GM19035 (cell line): Measurements from ENCODE around the gene SYT2.
"Not testable (repeated sequence)": the region's sequence is repeated elsewhere in the genome, so short reads cannot be mapped to it uniquely, and the experiment has no call there.

Source experiments
- ATAC-seq: cut with Tn5 transposase; IDR thresholded peaks from one replicate; pipeline ENCODE4 v1.9.1; 2021; ENCODE audit not compliant: unreplicated experiment

SYT2 gene

DNA sequence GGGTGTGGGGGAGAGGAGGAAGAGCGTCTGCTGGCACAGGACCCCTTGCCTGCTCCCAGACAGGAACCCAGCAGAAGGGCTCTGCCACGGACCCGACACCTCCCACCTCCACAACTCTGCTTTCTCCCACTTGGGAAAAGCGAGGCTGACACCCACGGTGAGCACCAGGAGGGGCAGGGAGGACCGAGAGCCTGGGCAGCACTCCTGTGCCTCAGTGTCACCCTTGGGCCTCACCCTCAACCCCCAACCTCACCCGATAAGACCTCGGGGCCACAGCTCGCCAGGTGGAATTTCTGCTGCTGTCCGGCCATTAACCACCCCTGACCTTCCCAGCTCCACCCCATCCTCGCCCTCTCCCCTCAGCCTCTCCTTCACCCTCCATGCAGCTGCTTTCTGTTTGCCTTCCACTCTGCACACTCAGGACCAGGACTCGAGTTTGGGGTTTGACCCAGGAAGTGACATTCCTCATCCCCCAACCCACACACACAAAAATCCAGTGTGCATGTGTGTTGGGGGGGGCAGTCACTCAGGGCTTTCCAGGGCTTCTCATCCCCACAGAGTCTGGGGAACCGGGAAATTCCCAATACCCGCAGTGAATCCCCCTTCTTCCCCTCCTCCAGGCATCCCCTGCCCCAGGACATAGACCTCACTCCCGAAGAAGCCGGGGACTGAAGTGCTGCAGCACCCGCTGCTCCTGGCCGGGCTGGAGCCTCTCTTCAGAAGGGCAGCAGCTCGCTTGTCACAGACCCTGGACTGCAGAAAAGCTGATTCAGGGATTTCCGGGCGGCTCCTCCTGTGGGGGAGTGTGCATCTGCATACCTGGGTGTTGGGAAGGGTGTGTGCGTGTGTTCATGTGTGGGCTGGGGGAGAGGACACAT, 65.8 kb downstream of the SYT2 start:
- ATAC-seq: no peak

DNA sequence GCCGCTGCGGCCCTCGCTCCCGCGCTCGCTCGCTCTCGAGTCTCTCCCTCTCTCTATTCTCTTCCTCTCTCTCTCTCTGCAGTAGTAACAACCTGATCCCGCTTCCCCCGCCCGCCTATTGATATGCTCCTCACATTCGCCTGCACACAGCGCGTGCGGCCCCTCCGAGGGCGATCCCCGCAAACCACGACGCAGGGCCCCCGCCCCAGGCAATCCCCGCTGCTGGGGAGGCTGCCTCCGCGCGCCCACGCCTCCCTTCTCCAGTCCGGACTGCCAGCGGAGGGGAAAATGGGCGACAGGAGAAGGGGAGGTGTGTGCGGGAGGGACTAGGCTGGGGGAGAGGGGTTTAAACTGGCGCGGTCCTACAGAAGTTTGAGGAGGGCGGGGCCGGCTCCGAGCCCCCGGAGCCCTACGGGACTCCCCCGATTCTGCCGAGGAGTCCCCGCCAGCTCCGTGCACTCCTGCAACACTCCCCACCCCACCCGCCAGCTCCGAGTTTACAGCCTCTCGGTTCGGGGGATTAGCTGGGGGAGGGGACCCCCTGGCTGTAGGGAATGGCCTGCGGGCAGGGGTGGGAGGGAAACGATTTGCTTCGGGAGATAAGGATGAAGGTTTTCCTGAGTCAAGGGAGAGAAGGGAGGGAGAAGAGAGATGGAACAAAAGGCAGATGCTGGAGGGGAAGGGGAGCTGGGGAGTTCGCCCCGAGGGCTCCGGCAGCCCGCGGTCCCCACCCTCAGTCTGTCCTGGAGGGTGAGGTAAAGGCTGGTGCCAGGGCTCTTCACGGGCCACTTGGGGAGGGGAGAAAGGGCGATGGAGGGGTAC, 66.6 kb downstream of the SYT2 start:
- no peak for ATAC-seq

DNA sequence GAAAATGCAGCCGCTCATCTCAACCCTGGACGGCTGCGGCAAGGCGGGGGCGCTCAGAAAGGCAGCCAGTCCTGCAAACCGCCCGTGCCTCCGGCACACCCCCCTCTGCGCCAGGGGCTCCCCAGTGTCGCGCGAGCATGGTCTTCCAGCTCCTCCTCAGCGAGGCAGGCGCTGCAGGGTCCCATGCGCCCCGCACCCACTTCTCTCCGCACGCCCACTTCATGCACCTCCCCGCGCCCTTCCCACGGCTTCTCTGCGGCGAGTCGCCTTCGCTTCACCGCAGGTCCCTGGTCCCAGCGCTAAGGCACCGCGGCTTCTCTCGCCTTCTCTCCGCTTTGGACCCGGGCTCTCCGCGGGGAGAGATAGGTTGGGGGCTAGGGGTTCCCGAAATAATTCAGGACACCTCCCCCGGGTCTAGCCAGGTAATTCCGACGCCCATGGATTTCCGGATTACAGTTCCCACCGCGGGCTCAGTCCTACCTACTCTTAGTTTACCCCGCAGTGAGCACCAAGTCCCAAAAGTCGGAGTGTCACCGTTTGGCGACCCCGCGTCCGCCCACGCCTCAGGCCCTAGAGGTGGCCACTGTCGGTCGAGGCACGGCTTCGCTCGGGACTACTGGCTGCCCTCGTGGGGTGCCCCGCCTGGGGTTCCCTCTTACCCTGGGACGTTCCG, 67.5 kb downstream of the SYT2 start:
- ATAC-seq: no peak

DNA sequence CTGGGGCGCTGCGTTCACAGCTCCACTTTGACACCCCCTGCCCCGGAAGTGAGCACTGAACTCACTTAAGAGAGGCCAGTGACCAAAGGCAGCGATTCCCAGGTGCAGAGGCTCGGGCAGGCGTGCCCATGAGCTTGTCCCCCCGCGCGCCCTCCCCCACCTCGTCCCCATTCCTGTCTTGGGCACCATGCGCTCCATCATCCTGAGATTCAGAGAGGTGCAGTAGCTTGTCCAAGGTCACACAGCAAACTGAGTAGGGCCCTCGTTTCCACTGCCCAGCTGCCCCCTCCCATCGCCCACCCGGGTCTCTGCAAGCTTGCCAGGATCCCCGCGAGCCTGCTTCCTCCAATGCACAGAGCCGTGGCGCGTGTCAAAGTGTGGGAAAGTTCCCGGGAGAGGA, 68.0 kb downstream of the SYT2 start:
- ATAC-seq: no peak

DNA sequence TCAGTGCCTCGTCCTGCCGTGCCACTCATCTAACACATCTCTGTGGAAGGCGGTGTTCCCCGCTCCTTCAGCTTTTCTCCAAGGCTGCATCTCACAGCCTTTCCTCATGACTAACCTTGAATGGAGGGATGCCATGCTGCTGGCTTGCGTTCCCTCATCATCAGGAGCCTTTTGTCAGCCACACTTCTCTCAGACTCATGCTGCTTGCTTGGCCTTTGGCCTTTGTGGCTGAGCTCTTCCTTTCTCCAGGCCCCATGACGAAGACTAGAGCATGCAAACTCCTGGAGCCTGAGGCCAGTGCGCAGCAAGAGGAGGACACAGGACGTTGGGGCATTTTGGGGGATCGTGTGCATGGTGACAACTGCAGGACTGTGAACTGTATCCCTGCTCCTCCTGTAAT, 70.8 kb downstream of the SYT2 start:
- ATAC-seq: no peak

GRCh38 chr1:202638701-202639305, 71.5 kb downstream of the SYT2 start:
- not testable (repeated sequence) for ATAC-seq

DNA sequence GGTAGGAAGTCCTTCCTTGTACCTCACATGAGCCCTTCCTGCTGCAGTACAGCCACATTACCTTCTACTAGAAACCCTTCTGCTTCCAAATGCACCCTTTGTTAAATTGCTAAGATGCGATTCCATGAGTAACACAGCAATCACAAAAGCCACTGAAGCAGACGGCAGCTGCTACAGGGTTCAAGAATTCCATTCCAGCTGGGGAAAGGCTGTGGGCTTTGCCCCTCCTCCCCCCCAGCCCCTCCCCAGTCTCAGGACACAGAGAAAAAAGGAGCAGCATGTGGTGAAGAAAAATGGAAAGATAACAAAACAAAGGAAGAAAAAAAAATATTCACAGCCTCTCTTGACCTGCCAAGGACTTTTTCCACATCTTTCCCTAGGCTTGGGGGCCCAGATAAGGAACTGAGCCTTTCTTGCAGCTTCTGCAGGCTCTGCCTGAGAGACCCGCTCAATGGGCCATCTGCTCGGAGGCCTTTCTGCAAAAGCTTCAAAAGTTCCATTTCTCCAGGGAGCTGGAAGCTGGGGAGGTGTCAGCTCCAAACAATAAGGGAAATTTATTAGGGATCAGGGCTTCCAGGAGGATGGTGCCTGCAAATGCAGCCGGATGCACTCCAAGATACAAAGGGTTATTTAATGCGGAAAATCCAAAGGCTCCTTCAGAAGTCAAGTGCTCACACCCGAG, 72.1 kb downstream of the SYT2 start:
- ATAC-seq: no peak

DNA sequence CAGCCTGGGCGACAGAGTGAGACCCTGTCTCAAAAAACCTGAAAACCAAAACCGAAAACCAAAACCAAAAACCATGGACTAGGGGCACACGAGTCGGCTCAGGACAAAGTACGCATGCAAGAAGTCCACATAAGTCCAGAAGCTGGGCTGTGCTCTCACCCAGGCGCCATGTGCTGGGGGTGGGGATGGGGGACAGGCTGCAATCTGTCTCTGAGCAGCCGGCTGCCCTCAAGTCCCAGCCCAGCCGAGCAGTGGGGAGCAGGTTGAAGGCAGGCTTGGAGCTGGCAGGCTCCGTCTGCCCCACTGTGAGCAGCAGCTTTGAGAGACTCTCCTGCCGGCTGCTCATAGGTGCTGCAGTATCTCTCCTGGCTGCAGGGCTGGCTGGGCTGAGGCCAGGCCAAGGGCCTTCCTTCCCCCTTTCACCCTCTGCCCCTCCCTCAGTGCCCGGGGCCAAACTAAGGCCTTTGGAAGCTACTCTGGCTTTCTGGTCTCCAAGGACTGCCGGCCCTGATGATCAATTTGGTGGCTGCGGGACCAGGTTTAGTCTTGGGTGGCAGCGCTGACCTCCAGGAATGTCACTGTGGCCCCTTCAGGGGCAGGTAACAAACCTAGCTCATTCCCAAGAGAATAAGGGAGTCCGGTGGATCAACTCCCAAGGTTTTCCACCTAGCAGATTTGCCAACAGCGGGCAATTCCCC, 72.8 kb downstream of the SYT2 start:
- ATAC-seq: not testable (repeated sequence)

- not testable (repeated sequence) for ATAC-seq
Observed at GRCh38 chr1:202636171-202636570, 74.1 kb downstream of the SYT2 start.

- ATAC-seq: no peak
Observed at GRCh38 chr1:202632241-202632640, 78.0 kb downstream of the SYT2 start.

- ATAC-seq: no peak
Observed at GRCh38 chr1:202631076-202631923, 79.0 kb downstream of the SYT2 start.

- no peak for ATAC-seq
Observed at GRCh38 chr1:202630541-202630940, 79.7 kb downstream of the SYT2 start.

DNA sequence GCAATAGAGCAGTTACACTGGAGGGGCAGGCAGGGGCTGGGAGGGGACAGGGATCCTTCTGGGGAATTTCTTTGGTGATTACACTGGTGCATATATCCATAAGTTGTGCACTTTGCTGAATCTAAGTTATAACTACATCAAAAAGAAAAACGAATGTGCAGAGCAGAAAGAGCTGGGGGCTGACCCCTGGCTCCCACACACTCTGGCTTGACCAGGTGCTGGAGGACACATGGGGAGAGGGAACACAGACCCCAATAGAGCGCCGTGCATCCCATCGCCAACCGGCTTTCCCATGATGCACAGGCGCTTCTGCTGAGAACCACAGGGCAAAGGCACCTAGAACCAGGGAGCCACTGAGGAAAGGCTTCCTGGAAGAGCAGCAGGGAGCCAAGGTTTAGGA, 80.2 kb downstream of the SYT2 start:
- ATAC-seq: not testable (repeated sequence)

DNA sequence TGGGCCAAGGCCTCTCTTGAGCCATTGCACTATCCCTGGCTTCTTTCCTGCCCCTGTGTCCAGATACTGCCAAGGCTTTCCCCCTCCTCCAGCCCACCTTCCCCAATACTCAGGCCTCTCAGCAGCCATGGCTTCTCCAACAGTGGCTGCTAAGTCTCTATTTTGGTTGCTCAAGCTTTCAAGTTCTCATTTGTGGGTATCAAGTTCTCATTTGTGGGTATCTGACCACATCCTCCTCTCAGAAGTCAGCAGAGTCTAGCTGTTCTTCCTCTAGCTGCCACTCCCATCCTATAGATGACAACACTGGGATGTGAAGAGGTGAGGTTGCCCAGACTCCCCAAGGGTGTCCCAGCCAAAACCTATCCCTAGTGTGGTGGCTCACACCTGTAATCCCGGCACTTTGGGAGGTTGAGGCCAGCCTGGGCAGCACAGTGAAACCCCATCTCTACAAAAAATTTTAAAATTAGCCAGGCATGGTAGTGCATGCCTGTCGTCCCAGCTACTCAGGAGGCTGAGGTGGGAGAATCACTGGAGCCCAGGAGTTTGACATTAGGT, 80.9 kb downstream of the SYT2 start:
- ATAC-seq: peak; percentile 74

DNA sequence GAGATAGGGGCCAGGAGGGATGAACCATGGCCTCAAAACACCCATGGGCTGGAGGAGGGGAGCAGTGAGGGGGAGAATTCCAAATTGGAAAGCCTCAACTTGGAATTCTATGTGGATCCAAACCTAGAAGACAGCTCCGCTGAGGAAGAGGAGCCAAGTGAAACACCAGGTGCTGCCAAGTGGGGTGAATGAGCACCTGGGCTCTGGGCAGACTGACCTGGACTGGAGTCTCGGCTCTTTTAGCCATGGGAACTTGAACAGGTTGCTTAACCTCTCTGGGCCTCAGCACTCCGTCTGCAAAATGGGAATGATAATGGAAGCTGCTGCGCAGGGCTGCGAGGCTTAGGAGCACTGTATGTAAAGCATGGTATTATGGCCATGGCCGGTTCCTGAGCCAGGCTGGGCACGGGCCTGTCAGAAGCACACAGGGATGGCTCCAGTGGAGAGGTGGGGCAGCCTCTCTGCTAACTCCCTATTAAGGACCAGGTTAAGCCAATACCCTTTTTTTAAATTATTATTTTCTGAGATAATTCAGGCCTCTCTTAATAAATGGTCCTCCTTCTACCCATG, 81.5 kb downstream of the SYT2 start:
- no peak for ATAC-seq

GRCh38 chr1:202627841-202628565, 82.3 kb downstream of the SYT2 start:
- no peak for ATAC-seq

- not testable (repeated sequence) for ATAC-seq
Observed at GRCh38 chr1:202627036-202627435, 83.2 kb downstream of the SYT2 start.
